HUES48 (cell line): Measurements from ENCODE around the gene CERK.
A peak's percentile ranks its signal among the peaks of the same experiment; 100 is the strongest.

ENCODE experiments used
- H3K27ac ChIP-seq: one replicate; pipeline ENCODE4 v1.7.0; 2013; ENCODE audit warnings: low read depth, low read length, inconsistent platforms
- H3K27me3 ChIP-seq: 2 replicates; pipeline ENCODE4 v1.6.1; 2013; ENCODE audit warnings: mild to moderate bottlenecking, low read length; ENCODE audit not compliant: control insufficient read depth, insufficient read depth
- H3K36me3 ChIP-seq: 2 replicates; pipeline ENCODE4 v1.6.1; 2013; ENCODE audit warnings: low read length; ENCODE audit not compliant: control insufficient read depth, insufficient read depth
- H3K4me1 ChIP-seq: 2 replicates; pipeline ENCODE4 v1.6.1; 2013; ENCODE audit warnings: mild to moderate bottlenecking, low read length; ENCODE audit not compliant: control insufficient read depth, insufficient read depth
- H3K4me3 ChIP-seq: 2 replicates; pipeline ENCODE4 v1.5.1; 2013; ENCODE audit warnings: mild to moderate bottlenecking, low read depth, low read length
- H3K9ac ChIP-seq: 2 replicates; pipeline ENCODE4 v1.6.1; 2013; ENCODE audit warnings: mild to moderate bottlenecking, low read depth, low read length, moderate library complexity
- H3K9me3 ChIP-seq: 2 replicates; pipeline ENCODE4 v1.6.1; 2013; ENCODE audit warnings: low read length; ENCODE audit not compliant: control insufficient read depth, insufficient read depth

Gene CERK

DNA sequence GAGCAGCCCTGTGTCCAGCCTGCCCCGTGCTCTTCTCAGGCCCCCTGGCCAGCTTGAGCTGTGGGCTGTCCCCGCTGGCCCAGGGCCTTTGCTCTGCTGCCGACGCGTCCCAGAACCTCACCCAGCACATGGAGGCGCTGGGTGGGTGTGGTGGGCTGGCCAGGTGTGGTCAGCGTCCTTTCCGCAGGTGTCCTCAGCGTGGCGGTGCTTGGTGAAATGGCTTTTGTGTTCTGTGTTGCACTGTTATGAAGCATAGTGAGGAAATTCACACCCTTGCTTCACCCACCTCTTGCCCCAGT lies 80.4 kb downstream of the CERK start:
- no peaks in the 10 kb centered on the region for H3K4me1 ChIP-seq
- H3K36me3 ChIP-seq = no peaks in the 10 kb centered on the region
- H3K9ac ChIP-seq = no peak overlapping the region
- no peaks in the 10 kb centered on the region for H3K9me3 ChIP-seq
- no peaks in the 10 kb centered on the region for H3K27me3 ChIP-seq
- no peak overlapping the region for H3K27ac ChIP-seq
- no peak overlapping the region for H3K4me3 ChIP-seq

GRCh38 chr22:46656856-46657654 lies 81.0 kb downstream of the CERK start:
- H3K4me3 ChIP-seq = no peak overlapping the region
- H3K9me3 ChIP-seq = no peaks in the 10 kb centered on the region
- H3K36me3 ChIP-seq = no peaks in the 10 kb centered on the region
- no peaks in the 10 kb centered on the region for H3K27me3 ChIP-seq
- H3K27ac ChIP-seq = no peak overlapping the region
- no peaks in the 10 kb centered on the region for H3K4me1 ChIP-seq
- no peak overlapping the region for H3K9ac ChIP-seq

DNA sequence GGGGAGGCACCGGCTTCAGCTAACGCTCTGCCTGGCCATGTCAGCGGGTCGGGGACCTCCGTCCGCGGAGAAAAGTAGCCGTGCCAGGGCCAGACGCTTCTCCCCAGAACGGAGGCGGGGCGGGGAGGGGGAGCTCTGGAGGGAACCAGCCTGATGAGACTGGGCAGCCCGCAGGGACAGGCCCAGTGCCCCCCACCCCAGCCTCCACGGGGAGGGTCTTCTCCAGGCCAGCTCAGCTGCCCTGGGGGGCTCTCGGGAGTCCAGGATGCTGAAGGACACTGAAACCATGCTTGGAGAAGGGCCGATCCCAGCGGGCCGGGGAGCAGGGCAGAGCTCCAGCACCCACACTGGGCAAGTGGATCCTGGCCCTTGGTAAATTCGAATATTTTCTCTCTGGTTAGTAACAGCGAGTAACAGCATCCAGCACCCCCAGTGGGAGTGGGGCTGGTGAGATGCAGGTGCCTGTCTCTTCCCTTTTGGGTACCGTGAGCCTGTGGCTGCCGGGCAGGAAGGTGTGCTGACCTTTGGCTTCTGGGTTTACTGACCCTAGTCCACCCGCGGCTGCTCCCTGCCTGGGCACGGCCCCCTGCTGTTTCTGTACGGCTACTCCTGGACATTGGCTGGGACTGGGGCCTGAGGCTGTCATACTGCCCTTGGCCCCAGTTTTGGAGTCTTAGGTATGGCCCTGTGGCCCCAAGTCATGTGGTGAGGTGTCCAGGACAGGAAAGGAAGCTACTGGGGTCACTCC lies 82.0 kb downstream of the CERK start:
- no peak overlapping the region for H3K27ac ChIP-seq
- no peaks in the 10 kb centered on the region for H3K36me3 ChIP-seq
- H3K4me3 ChIP-seq = no peak overlapping the region
- H3K4me1 ChIP-seq = no peaks in the 10 kb centered on the region
- H3K27me3 ChIP-seq = no peaks in the 10 kb centered on the region
- no peak overlapping the region for H3K9ac ChIP-seq
- no peaks in the 10 kb centered on the region for H3K9me3 ChIP-seq

DNA sequence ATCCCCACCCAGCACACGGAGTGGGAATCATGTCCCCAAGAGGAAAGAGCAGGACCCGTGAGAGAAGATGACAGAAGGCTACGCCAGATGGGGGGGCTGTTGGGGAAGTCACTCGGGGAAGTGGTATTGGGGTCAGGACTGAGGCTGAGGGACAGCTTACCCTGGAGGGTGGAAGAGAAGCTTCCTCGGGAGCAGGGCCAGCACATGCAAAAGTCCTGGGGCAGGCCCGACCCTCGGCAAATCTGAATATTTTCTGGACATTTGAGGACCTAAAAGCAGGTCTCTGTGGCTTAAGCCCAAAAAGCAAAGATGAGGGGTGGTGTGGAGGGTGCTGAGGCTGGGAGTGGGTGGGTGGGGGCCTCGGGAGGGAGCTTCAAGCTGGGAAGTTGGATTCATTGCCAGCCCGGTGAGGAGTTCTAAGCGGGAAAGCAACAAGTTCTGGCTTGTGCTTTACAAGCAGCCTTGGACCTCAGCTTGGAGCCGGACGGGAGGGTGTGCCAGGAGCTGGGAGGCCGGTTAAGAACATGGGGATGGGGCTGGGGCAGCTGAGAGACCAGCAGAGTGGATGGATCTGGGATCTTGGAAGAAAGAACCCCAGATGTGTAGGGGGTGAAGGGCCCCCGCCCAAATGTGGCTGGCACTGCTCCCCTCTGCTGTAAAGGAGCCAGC lies 83.0 kb downstream of the CERK start:
- H3K36me3 ChIP-seq = no peaks in the 10 kb centered on the region
- no peak overlapping the region for H3K4me3 ChIP-seq
- H3K27ac ChIP-seq = no peak overlapping the region
- H3K27me3 ChIP-seq = no peaks in the 10 kb centered on the region
- no peak overlapping the region for H3K9ac ChIP-seq
- no peaks in the 10 kb centered on the region for H3K9me3 ChIP-seq
- H3K4me1 ChIP-seq = no peaks in the 10 kb centered on the region

DNA sequence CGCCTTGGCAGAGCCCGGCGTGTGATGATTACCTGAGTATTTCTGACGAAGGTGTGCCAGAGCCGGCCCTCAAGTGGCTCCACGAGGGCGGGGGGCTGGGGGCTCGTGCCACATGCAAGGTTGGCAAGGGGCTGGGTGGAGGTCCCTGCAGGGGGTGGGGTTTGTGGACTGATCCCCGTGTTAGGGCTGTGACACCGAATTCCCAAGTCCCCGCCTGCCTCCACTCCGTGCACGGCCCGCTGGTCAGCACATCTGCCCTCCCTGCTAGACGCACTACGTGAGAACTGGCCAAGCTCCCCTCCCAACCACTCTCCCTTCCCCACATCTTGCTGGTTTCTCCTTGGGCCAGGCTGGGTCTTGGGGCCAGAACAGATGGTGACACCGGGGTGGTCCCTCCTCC lies 83.6 kb downstream of the CERK start:
- H3K4me1 ChIP-seq = no peaks in the 10 kb centered on the region
- no peaks in the 10 kb centered on the region for H3K9me3 ChIP-seq
- H3K9ac ChIP-seq = no peak overlapping the region
- no peaks in the 10 kb centered on the region for H3K36me3 ChIP-seq
- no peaks in the 10 kb centered on the region for H3K27me3 ChIP-seq
- H3K27ac ChIP-seq = no peak overlapping the region
- no peak overlapping the region for H3K4me3 ChIP-seq

- no peak overlapping the region for H3K4me3 ChIP-seq
- H3K4me1 ChIP-seq = no peaks in the 10 kb centered on the region
- no peak overlapping the region for H3K27ac ChIP-seq
- H3K9me3 ChIP-seq = no peaks in the 10 kb centered on the region
- no peak overlapping the region for H3K9ac ChIP-seq
- H3K36me3 ChIP-seq = no peaks in the 10 kb centered on the region
- H3K27me3 ChIP-seq = no peaks in the 10 kb centered on the region
Observed at GRCh38 chr22:46653596-46653995, 84.5 kb downstream of the CERK start.

DNA sequence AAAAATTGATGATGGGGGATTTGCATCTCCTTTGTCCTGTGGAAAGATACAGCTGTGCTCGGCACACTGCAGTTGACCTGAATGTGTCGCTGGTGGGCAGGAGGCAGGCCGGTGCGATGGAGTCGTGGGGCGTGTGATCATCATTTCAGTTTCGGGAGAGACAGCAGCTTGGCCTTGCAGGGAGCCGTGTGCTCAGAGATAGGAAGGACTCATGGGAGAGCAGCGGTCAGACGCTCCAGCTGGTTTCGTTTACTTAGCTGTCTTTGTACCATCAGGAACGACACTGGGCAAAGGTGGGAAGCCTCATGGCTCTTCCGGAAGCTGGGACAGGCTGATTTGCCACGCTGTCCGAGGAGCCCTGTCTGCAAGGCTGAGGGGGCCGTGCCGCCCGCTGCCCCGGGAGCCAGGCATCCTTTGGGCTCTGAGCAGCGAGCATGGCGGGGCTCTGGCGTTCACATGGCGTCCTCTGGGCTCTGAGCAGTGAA lies 85.2 kb downstream of the CERK start:
- Histone ChIP-seq H3K9me3 (no peaks in the 10 kb centered on the region), H3K4me1 (no peaks in the 10 kb centered on the region), H3K27ac (peak overlapping the region; percentile 24), H3K36me3 (no peaks in the 10 kb centered on the region), H3K9ac (no peak overlapping the region), H3K27me3 (no peaks in the 10 kb centered on the region), H3K4me3 (no peak overlapping the region)

- Histone ChIP-seq H3K9me3 (no peaks in the 10 kb centered on the region), H3K9ac (no peak overlapping the region), H3K36me3 (no peaks in the 10 kb centered on the region), H3K4me3 (no peak overlapping the region), H3K4me1 (no peaks in the 10 kb centered on the region), H3K27ac (peak overlapping the region; percentile 24), H3K27me3 (no peaks in the 10 kb centered on the region)
Observed at GRCh38 chr22:46652081-46652846, 85.8 kb downstream of the CERK start.

DNA sequence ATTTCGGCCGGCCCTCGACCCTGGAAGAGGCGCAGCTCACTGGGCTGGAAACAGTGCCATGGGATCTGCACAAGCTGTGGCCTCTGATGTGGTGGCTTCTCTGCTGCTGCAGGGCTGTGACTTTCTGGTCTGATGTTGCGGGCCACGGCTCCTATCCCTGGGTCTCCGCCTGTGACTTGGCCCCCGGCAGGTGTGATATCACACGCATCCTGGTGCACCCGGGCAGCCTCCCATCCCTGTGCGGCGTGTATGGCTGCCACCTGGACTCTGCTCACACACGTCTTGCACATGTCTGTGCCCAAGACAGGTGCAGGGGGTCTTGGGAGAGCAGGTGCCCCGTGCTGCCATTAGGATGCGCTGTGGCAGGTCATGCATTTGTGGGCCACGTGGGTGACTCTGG lies 86.7 kb downstream of the CERK start:
- no peaks in the 10 kb centered on the region for H3K9me3 ChIP-seq
- H3K36me3 ChIP-seq = no peaks in the 10 kb centered on the region
- no peaks in the 10 kb centered on the region for H3K4me1 ChIP-seq
- H3K27ac ChIP-seq = no peak overlapping the region
- H3K27me3 ChIP-seq = no peaks in the 10 kb centered on the region
- H3K9ac ChIP-seq = no peak overlapping the region
- H3K4me3 ChIP-seq = no peak overlapping the region

DNA sequence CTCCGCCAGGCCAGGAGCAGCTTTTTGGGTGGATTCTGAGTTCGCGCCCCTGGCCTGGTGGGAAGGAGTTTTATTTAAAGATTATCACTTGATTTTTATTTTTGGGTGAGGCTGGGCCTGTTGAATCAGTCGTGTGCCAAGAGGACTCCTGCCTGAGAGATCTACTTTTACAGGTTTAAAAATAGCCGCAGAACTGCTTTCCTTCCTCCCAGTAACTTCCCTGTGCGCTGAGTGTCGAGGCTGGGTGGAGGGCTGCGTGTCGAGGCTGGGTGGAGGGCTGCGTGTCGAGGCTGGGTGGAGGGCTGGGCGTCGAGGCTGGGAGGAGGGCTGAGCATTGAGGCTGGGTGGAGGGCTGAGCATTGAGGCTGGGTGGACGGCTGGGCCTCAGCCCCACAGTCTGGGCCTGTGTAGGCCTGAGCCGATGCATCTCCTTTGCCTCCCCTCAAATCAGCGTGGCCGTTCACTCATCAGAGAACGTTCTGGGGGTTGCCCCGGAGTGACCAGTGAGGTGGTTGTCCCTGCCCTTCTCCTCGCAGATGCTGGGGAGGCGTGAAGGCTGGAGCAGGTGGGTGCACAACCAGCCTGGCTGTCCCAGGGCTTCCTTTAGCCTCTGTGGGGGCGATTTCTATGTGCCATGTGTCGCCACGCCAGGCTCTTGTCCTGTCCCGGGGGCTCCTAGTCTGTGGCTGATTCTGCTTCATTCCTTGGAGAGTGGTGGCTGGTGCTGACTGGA lies 87.8 kb downstream of the CERK start:
- Histone ChIP-seq H3K9me3 (no peaks in the 10 kb centered on the region), H3K27ac (no peak overlapping the region), H3K27me3 (no peaks in the 10 kb centered on the region), H3K4me1 (no peaks in the 10 kb centered on the region), H3K36me3 (no peaks in the 10 kb centered on the region), H3K9ac (no peak overlapping the region), H3K4me3 (no peak overlapping the region)
